Adipocyte (in vitro differentiated cells): ENCODE data around the gene RALGPS1.

Source experiments
- DNase-seq: peaks from one replicate; pipeline ENCODE4 v3.0.0-alpha.2; 2015; ENCODE audit warnings: low read depth
- H3K27me3 ChIP-seq: replicated peaks from 2 replicates; pipeline ENCODE4 v1.7.0; 2013; ENCODE audit warnings: mild to moderate bottlenecking, low read length, moderate library complexity; ENCODE audit not compliant: control insufficient read depth, insufficient read depth
- H3K36me3 ChIP-seq: 2 replicates; pipeline ENCODE4 v1.7.0; 2013; ENCODE audit warnings: low read length, mild to moderate bottlenecking, moderate library complexity; ENCODE audit not compliant: control insufficient read depth, insufficient read depth, severe bottlenecking
- H3K4me1 ChIP-seq: 2 replicates; pipeline ENCODE4 v1.7.0; 2013; ENCODE audit warnings: mild to moderate bottlenecking, low read length, moderate library complexity; ENCODE audit not compliant: control insufficient read depth, insufficient read depth
- H3K4me3 ChIP-seq: 2 replicates; pipeline ENCODE4 v1.7.0; 2013; ENCODE audit warnings: mild to moderate bottlenecking, low read length, moderate library complexity
- H3K9ac ChIP-seq: 2 replicates; pipeline ENCODE4 v1.7.0; 2013; ENCODE audit warnings: mild to moderate bottlenecking, low read length, moderate library complexity
- H3K9me3 ChIP-seq: 2 replicates; pipeline ENCODE4 v1.7.0; 2013; ENCODE audit warnings: mild to moderate bottlenecking, low read length, moderate library complexity; ENCODE audit not compliant: control insufficient read depth

The RALGPS1 gene

GRCh38 chr9:127195976-127196825 is 281.6 kb downstream of the RALGPS1 start:
- Histone ChIP-seq H3K4me3 (no peak overlapping the region), H3K9me3 (no peaks in the 10 kb centered on the region), H3K36me3 (no peaks in the 10 kb centered on the region), H3K4me1 (peaks cover 17% of the 10 kb centered on the region), H3K9ac (no peak overlapping the region), H3K27me3 (peaks cover 4% of the 10 kb centered on the region)
- DNase-seq: no peak

GRCh38 chr9:127196826-127197145 is 282.2 kb downstream of the RALGPS1 start:
- no peak overlapping the region for H3K4me3 ChIP-seq
- H3K27me3 ChIP-seq: peaks cover 4% of the 10 kb centered on the region
- DNase-seq: no peak
- no peak overlapping the region for H3K9ac ChIP-seq
- peaks cover 17% of the 10 kb centered on the region for H3K4me1 ChIP-seq
- H3K36me3 ChIP-seq: no peaks in the 10 kb centered on the region
- H3K9me3 ChIP-seq: no peaks in the 10 kb centered on the region

DNA sequence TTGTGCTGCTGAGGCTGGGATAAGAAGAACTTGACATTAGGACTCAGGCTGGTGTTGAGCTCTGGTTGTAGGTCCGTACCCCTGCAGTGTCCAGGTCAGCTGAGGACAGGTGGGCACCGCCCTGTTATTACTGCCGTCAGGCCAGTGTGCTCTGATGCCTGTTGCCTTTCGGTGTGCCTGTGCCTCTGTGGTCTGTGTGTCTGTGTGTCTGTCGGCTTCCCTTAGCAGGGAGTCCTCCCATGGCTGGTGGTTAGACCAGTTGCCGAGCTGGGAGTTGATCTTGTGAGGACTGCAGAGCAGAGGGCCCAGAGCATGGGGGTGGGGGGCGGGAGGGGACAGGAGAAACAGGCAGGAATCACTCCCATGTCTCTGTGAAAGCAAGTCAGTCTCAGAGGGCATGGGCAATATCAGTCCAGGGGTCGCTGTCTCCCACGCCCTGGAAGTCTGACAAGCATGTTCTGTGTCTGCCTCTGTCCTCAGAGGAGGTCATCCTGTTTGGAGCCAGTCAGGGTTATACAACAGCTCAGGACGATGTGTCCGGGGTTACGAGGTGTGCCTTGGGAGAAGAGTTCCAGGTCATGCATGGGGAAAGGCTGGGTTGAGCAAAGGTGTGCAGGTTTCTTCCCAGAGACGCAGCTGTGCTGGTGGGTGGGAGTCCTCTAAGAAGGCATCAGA is 282.7 kb downstream of the RALGPS1 start:
- Histone ChIP-seq H3K9ac (no peak overlapping the region), H3K4me1 (peaks cover 17% of the 10 kb centered on the region), H3K4me3 (no peak overlapping the region), H3K27me3 (peaks cover 4% of the 10 kb centered on the region), H3K9me3 (no peaks in the 10 kb centered on the region), H3K36me3 (no peaks in the 10 kb centered on the region)
- DNase-seq: no peak

DNA sequence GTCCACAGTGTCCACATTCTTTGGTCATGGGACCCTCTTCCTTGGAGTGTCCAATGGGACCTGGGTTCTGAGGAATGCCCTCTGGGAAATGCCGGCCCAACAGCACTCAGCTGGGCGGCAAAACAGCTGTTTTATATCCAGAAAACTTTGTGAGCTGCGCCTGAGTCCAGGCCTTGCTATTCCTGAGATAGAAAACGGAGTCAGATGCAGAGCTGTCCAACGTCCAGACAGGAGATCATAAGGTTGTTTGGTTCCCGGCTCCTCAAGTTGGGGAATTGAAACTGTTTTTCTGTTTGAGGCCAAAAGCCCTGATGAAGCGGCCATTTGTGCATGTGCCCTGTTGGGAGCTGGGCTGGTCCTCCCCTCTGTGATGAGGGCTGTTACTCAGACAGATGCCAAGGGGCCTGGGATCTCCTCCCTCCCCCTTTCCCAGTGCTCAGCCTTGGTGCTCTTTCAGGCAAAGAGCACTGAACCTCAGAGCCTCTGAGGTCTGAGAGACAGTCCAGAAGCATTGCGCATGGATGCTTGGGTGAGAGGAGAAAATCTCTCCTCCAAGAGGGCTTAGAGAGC is 283.4 kb downstream of the RALGPS1 start:
- Histone ChIP-seq H3K36me3 (no peaks in the 10 kb centered on the region), H3K4me3 (no peak overlapping the region), H3K27me3 (peaks cover 4% of the 10 kb centered on the region), H3K9me3 (no peaks in the 10 kb centered on the region), H3K9ac (no peak overlapping the region), H3K4me1 (peaks cover 13% of the 10 kb centered on the region)
- no peak for DNase-seq

GRCh38 chr9:127198587-127198986 is 284.0 kb downstream of the RALGPS1 start:
- H3K4me1 ChIP-seq: peaks cover 13% of the 10 kb centered on the region
- no peaks in the 10 kb centered on the region for H3K36me3 ChIP-seq
- no peaks in the 10 kb centered on the region for H3K9me3 ChIP-seq
- H3K9ac ChIP-seq: peak overlapping the region; percentile 36
- no peak overlapping the region for H3K4me3 ChIP-seq
- DNase-seq: no peak
- H3K27me3 ChIP-seq: peaks cover 4% of the 10 kb centered on the region

- H3K9ac ChIP-seq: peak overlapping the region; percentile 36
- no peaks in the 10 kb centered on the region for H3K36me3 ChIP-seq
- no peak overlapping the region for H3K4me3 ChIP-seq
- H3K27me3 ChIP-seq: peaks cover 4% of the 10 kb centered on the region
- peak; percentile 92 for DNase-seq
- peaks cover 13% of the 10 kb centered on the region for H3K4me1 ChIP-seq
- H3K9me3 ChIP-seq: no peaks in the 10 kb centered on the region
Measured at GRCh38 chr9:127199001-127199791, 284.6 kb downstream of the RALGPS1 start.

DNA sequence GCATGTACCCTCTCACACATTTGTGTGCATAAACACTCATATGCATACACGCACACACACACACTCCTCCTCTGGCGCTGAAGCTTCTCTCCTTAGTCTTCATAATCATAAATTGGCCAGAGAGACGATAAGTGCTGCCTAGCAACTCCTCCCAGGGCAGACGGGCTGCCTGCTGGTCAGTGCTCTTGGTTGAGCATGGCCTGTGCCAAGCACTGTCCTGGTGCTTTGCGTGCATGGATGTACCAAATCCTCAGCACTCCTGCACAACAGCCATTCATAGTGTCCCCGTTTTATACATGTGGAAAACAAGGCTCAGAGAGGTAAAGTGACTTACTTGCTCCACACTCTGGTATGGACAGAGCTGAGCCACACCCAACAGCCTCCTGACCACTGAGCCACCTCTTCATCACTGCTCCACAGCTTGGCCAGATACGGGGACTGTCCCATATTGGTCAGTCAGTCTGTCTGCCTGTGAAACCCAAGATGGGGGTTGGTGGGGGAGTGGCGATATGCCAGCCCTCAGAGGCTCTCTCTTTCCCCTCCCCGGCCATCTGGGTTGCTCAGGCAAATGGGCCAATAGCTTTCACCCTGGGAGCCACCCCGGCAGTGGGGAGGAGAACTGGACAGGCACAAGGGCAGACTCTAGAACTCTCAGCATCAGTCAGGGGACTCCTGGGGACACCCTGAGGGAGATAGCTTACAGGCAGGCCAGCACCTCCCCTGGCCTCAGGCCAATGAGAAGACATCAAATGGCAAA is 285.7 kb downstream of the RALGPS1 start:
- peaks cover 15% of the 10 kb centered on the region for H3K4me1 ChIP-seq
- DNase-seq: no peak
- H3K4me3 ChIP-seq: no peak overlapping the region
- no peaks in the 10 kb centered on the region for H3K36me3 ChIP-seq
- H3K9me3 ChIP-seq: no peaks in the 10 kb centered on the region
- H3K9ac ChIP-seq: no peak overlapping the region
- peaks cover 10% of the 10 kb centered on the region for H3K27me3 ChIP-seq

- H3K4me1 ChIP-seq: peaks cover 17% of the 10 kb centered on the region
- no peaks in the 10 kb centered on the region for H3K9me3 ChIP-seq
- no peak overlapping the region for H3K4me3 ChIP-seq
- H3K9ac ChIP-seq: no peak overlapping the region
- H3K36me3 ChIP-seq: no peaks in the 10 kb centered on the region
- no peak for DNase-seq
- H3K27me3 ChIP-seq: peaks cover 16% of the 10 kb centered on the region
Measured at GRCh38 chr9:127201071-127201541, 286.5 kb downstream of the RALGPS1 start.

DNA sequence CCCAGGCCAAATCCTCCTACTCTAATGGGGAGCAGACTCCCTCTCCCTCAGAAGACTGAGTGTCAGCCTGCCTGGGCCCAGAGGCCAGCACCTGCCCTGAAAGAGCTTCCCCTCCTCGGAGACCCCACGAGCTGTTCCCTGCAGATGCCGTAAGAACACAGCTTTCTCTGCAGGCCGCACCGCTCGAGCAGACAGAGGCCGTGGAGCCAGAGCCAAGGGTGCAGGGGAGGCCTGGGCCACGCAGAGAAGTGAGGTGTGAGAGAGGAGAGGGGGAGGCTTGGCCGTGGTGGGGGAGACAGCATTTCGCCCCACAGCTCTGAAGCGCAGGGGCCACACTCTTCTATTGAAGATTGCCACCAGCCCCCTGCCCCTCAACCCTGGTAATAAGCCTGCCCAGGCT is 287.1 kb downstream of the RALGPS1 start:
- H3K9ac ChIP-seq: no peak overlapping the region
- no peak for DNase-seq
- no peaks in the 10 kb centered on the region for H3K36me3 ChIP-seq
- H3K9me3 ChIP-seq: no peaks in the 10 kb centered on the region
- H3K4me1 ChIP-seq: peaks cover 17% of the 10 kb centered on the region
- H3K27me3 ChIP-seq: peaks cover 21% of the 10 kb centered on the region
- H3K4me3 ChIP-seq: no peak overlapping the region

GRCh38 chr9:127202461-127203169 is 288.0 kb downstream of the RALGPS1 start:
- Histone ChIP-seq H3K4me1 (peaks cover 15% of the 10 kb centered on the region), H3K9ac (no peak overlapping the region)

More at GRCh38 chr9:127202461-127203169, 288.0 kb downstream of the RALGPS1 start:
- no peak overlapping the region for H3K4me3 ChIP-seq
- no peaks in the 10 kb centered on the region for H3K36me3 ChIP-seq
- no peaks in the 10 kb centered on the region for H3K9me3 ChIP-seq
- peak; percentile 75 for DNase-seq
- peaks cover 27% of the 10 kb centered on the region for H3K27me3 ChIP-seq
